Glomerular visceral epithelial cell (primary cell): Measurements from ENCODE around the gene OR10H3.
"Not testable (repeated sequence)": the region's sequence is repeated elsewhere in the genome, so short reads cannot be mapped to it uniquely, and the experiment has no call there.

Source experiments
- DNase-seq: peaks from one replicate; pipeline ENCODE4 v3.0.0-alpha.2; 2016; ENCODE audit errors: extremely low spot score

OR10H3 gene

GRCh38 chr19:15737722-15738121 is at the start of gene OR10H3:
TSS of gene OR10H3 (plus strand) at chr19:15737985. CDS start at chr19:15741393, 3,408 bp downstream.
- DNase-seq: no peak

- DNase-seq: no peak
Observed at GRCh38 chr19:15696654-15697194, 41.1 kb upstream of the OR10H3 start.

GRCh38 chr19:15701757-15702533 is 35.8 kb upstream of the OR10H3 start:
- no peak for DNase-seq

- peak; percentile 31 for DNase-seq
Observed at GRCh38 chr19:15702534-15702930, 35.3 kb upstream of the OR10H3 start.

- DNase-seq: no peak
Observed at GRCh38 chr19:15714638-15715037, 23.1 kb upstream of the OR10H3 start.

- DNase-seq: no peak
Observed at GRCh38 chr19:15715642-15716041, 22.1 kb upstream of the OR10H3 start.

- DNase-seq: no peak
Observed at GRCh38 chr19:15717809-15718208, 20.0 kb upstream of the OR10H3 start.

- no peak for DNase-seq
Observed at GRCh38 chr19:15721268-15721667, 16.5 kb upstream of the OR10H3 start.

GRCh38 chr19:15722956-15723355 is 14.8 kb upstream of the OR10H3 start:
- DNase-seq: no peak

- no peak for DNase-seq
Observed at GRCh38 chr19:15727724-15728123, 10.1 kb upstream of the OR10H3 start, which contains the start of gene OR10H2. TSS of gene OR10H2 (plus strand) at chr19:15728024. CDS start at chr19:15728044, 20 bp downstream.

GRCh38 chr19:15730538-15730937 is 7.2 kb upstream of the OR10H3 start:
- DNase-seq: no peak

- no peak for DNase-seq
Observed at GRCh38 chr19:15732388-15732787, 5.4 kb upstream of the OR10H3 start.

GRCh38 chr19:15733895-15734294 is 3.9 kb upstream of the OR10H3 start:
- DNase-seq: no peak

- no peak for DNase-seq
Observed at GRCh38 chr19:15740785-15741184, 3.0 kb downstream of the OR10H3 start.

- no peak for DNase-seq
Observed at GRCh38 chr19:15748239-15748638, 10.5 kb downstream of the OR10H3 start.

GRCh38 chr19:15758379-15758778 is 20.6 kb downstream of the OR10H3 start:
- DNase-seq: no peak

GRCh38 chr19:15759962-15760565 is 22.3 kb downstream of the OR10H3 start:
- no peak for DNase-seq

- DNase-seq: no peak
Observed at GRCh38 chr19:15769586-15769985, 31.8 kb downstream of the OR10H3 start.

- DNase-seq: not testable (repeated sequence)
Observed at GRCh38 chr19:15774159-15774558, 36.4 kb downstream of the OR10H3 start.

- no peak for DNase-seq
Observed at GRCh38 chr19:15775249-15775648, 37.5 kb downstream of the OR10H3 start.

GRCh38 chr19:15776264-15776663 is 38.5 kb downstream of the OR10H3 start:
- DNase-seq: no peak

GRCh38 chr19:15776991-15777970 is 39.5 kb downstream of the OR10H3 start:
- DNase-seq: no peak
